ENCODE data around the gene SLC16A8. TPM values are rescaled to one million over a fixed set of nuclear protein-coding genes. Genes with fewer than 3 reads are reported as not detected.
A peak's percentile ranks its signal among the peaks of the same experiment; 100 is the strongest.

Gene SLC16A8
- total RNA-seq, 1 experiment from 2014 or later: 1.1 TPM

GRCh38 chr22:38103641-38104040 lies 19.7 kb upstream of the SLC16A8 start:
- Mint-ChIP-seq H3K27me3 (ENCODE audit: low read depth) (no peaks in the 10 kb centered on the region; the same call in 1 of the 2 replicates), H3K4me1 (peaks cover 0 to 5% of the 10 kb centered on the region in 2 experiments; a peak in 2 of 4 replicates), H3K36me3 (ENCODE audit: insufficient read depth in 1 of 3, low read depth in 3 of 3) (no peaks in the 10 kb centered on the region), H3K9me3 (no peaks in the 10 kb centered on the region), H3K4me3 (no peak overlapping the region), H3K27ac (peak overlapping the region in 1 of 3 experiments; percentile 85; a peak in 1 of 7 replicates)
- no peak for TF ChIP-seq CTCF (conservative IDR thresholded peaks at IDR 0.05)
- Histone ChIP-seq H2AFZ (ENCODE audit: low read length) (no peak overlapping the region), H3K4me1 (ENCODE audit: insufficient read depth, low read length) (no peaks in the 10 kb centered on the region), H2BK20ac (ENCODE audit: low read depth, low read length, poor library complexity, severe bottlenecking) (no peak overlapping the region), H3K4me2 (ENCODE audit: insufficient read depth, insufficient read length, low read length) (no peak overlapping the region), H2AK5ac (ENCODE audit: insufficient read length, low read length) (no peak overlapping the region), H3T11ph (ENCODE audit: low read length) (no peak overlapping the region), H3K27me3 (ENCODE audit: insufficient read depth, low read length) (no peaks in the 10 kb centered on the region), H3K79me1 (ENCODE audit: insufficient read depth, low read depth, low read length, poor library complexity, severe bottlenecking) (no peaks in the 10 kb centered on the region), H3K56ac (ENCODE audit: insufficient read length, low read depth, low read length) (no peak overlapping the region), H2BK15ac (ENCODE audit: low read depth, low read length) (no peak overlapping the region), H3K9me3 (ENCODE audit: control insufficient read depth, low read depth, low read length) (no peaks in the 10 kb centered on the region), H4K8ac (replicated peaks; ENCODE audit: insufficient read length, low read depth, low read length) (no peak overlapping the region), H2BK120ac (ENCODE audit: low read depth, low read length, poor library complexity, severe bottlenecking) (no peak overlapping the region), H2BK5ac (ENCODE audit: insufficient read length, low read length) (no peak overlapping the region), H3K27ac (ENCODE audit: insufficient read length, low read depth, low read length) (no peak overlapping the region), H4K5ac (ENCODE audit: insufficient read length, low read depth, low read length) (no peak overlapping the region), H4K91ac (ENCODE audit: insufficient read length, low read depth, low read length) (no peak overlapping the region), H3K23ac (ENCODE audit: insufficient read length, low read depth, low read length) (no peak overlapping the region), H2BK12ac (ENCODE audit: insufficient read length, low read depth, low read length) (no peak overlapping the region), H3K14ac (ENCODE audit: insufficient read depth, low read length) (no peak overlapping the region), H4K20me1 (ENCODE audit: control insufficient read depth, insufficient read depth, insufficient read length) (no peaks in the 10 kb centered on the region), H3K9ac (ENCODE audit: extremely low read depth, insufficient read length, low read length) (no peak overlapping the region), H3K23me2 (ENCODE audit: insufficient read length, low read depth, low read length, poor library complexity, severe bottlenecking) (no peaks in the 10 kb centered on the region), H3K18ac (ENCODE audit: insufficient read length, low read depth, low read length) (no peak overlapping the region), H3K4ac (ENCODE audit: low read depth, low read length) (no peak overlapping the region), H3K79me2 (ENCODE audit: insufficient read depth, low read length) (no peaks in the 10 kb centered on the region)
- DNase-seq: no peak
- no CpG with 5 or more reads among the region's 8 CpGs for WGBS (ENCODE audit: extremely low coverage, insufficient read length, low lambda C conversion rate)
